Osteocyte (in vitro differentiated cells): Measurements from ENCODE around the gene B4GALT7. TPM values are rescaled to one million over a fixed set of nuclear protein-coding genes. Genes with fewer than 3 reads are reported as not detected.
"Not testable (repeated sequence)": the region's sequence is repeated elsewhere in the genome, so short reads cannot be mapped to it uniquely, and the experiment has no call there.

Experiments used
- DNase-seq: peaks from one replicate; pipeline ENCODE4 v3.0.0; 2021; ENCODE audit warnings: mixed read lengths; ENCODE audit not compliant: unreplicated experiment; ENCODE audit errors: extremely low spot score
- H3K27ac Mint-ChIP-seq: one replicate; pipeline ENCODE4 v1.8.0; 2021; ENCODE audit warnings: mild to moderate bottlenecking, mixed read lengths; ENCODE audit not compliant: unreplicated experiment
- H3K27me3 Mint-ChIP-seq: one replicate; pipeline ENCODE4 v1.8.0; 2021; ENCODE audit warnings: mixed read lengths; ENCODE audit not compliant: unreplicated experiment
- H3K36me3 Mint-ChIP-seq: one replicate; pipeline ENCODE4 v1.8.0; 2021; ENCODE audit warnings: mixed read lengths; ENCODE audit not compliant: unreplicated experiment
- H3K4me1 Mint-ChIP-seq: one replicate; pipeline ENCODE4 v1.8.0; 2021; ENCODE audit warnings: mixed read lengths; ENCODE audit not compliant: unreplicated experiment
- H3K4me3 Mint-ChIP-seq: one replicate; pipeline ENCODE4 v1.8.0; 2021; ENCODE audit warnings: mild to moderate bottlenecking, moderate library complexity, mixed read lengths; ENCODE audit not compliant: unreplicated experiment
- H3K9me3 Mint-ChIP-seq: one replicate; pipeline ENCODE4 v1.8.0; 2021; ENCODE audit warnings: mixed read lengths; ENCODE audit not compliant: unreplicated experiment
- CTCF ChIP-seq: fragments of 200-600 bp; sonication (generic); IDR thresholded peaks from 2 replicates; pipeline ENCODE4 v1.5.0; 2021; ENCODE audit warnings: antibody characterized with exemption, mild to moderate bottlenecking, moderate library complexity
- total RNA-seq: library from RNA; stranded (reverse); gene quantifications from 2 replicates; pipeline ENCODE4 v1.2.1, GENCODE V29; 2021

B4GALT7 gene
- total RNA-seq, 1 donor from 2014 or later, result 36.0 TPM

DNA sequence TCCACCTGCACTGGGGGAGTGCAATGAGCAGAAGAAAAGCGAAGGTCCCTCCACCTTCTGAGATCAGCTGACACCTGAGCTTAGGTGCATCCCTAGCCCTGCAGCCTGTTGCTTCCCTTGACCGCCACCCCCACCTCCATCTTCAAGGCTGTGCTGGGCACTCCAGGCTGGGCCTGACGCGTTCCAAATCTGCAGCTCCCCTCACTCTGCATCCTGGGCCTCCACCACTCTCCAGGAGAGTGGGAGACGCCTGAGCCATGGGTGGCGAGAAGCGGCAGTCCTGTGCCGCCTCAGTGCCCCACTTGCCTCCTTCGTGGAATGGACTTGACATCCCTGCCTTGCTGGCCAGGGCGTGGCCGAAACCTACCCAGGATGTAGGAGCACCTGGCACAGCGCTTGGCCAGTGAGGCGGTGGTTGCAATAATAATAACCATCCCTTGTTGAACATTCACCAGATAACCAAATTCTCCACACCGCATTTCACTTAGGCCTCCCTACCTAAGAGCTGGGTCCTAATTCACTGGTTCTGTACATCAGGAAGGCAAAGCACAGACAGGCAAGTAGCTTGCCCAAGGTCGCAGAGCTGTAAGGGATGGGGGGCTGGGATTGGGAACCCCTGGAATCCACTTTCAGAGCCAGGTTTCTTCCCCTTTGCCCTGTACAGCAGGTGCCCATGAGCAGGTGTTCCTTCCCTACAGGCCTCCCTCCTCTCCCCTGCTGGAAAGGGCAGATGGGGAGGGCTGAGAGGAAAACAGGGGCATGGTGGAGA, 11.7 kb downstream of the B4GALT7 start:
- no peak overlapping the region for H3K27ac Mint-ChIP-seq
- no peaks in the 10 kb centered on the region for H3K9me3 Mint-ChIP-seq
- H3K27me3 Mint-ChIP-seq, result no peaks in the 10 kb centered on the region
- peak; percentile 73 for DNase-seq
- H3K4me3 Mint-ChIP-seq, result no peak overlapping the region
- no peak for TF ChIP-seq CTCF
- peaks cover 13% of the 10 kb centered on the region for H3K36me3 Mint-ChIP-seq
- H3K4me1 Mint-ChIP-seq, result peaks cover 13% of the 10 kb centered on the region

GRCh38 chr5:177612215-177612673, 12.3 kb downstream of the B4GALT7 start:
- TF ChIP-seq CTCF, result no peak
- Mint-ChIP-seq H3K4me1 (peaks cover 8% of the 10 kb centered on the region), H3K36me3 (peaks cover 16% of the 10 kb centered on the region), H3K27me3 (no peaks in the 10 kb centered on the region), H3K27ac (no peak overlapping the region), H3K4me3 (no peak overlapping the region), H3K9me3 (no peaks in the 10 kb centered on the region)
- DNase-seq, result no peak

DNA sequence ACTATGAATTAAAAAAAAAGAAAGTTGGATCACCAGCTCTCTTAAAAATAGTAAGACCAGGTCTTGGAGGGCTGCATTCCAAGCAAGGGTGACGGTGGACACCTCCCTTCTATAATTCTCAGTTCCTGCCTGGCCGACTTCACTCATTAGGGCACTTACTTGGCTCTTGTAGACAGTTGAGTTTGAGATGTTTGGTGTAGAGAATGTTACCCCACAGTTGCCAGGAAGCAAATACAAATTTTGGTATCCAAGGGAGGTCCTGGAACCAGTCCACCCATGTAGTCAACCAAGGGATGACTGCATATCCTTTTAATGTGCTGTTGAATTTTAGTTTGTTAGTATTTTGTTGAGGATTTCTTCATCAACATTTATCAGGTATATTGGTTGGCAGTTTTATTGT, 20.6 kb downstream of the B4GALT7 start:
- no peak for TF ChIP-seq CTCF
- no peak for DNase-seq
- no peak overlapping the region for H3K27ac Mint-ChIP-seq
- H3K4me1 Mint-ChIP-seq, result no peaks in the 10 kb centered on the region
- no peaks in the 10 kb centered on the region for H3K27me3 Mint-ChIP-seq
- peaks cover 69% of the 10 kb centered on the region for H3K36me3 Mint-ChIP-seq
- H3K9me3 Mint-ChIP-seq, result no peaks in the 10 kb centered on the region
- H3K4me3 Mint-ChIP-seq, result no peak overlapping the region

GRCh38 chr5:177624172-177624571, 24.2 kb downstream of the B4GALT7 start:
- H3K36me3 Mint-ChIP-seq, result peaks cover 48% of the 10 kb centered on the region
- not testable (repeated sequence) for H3K4me1 Mint-ChIP-seq, H3K9me3 Mint-ChIP-seq, H3K4me3 Mint-ChIP-seq, H3K27ac Mint-ChIP-seq, H3K27me3 Mint-ChIP-seq
- peak; percentile 59 for DNase-seq

GRCh38 chr5:177630186-177630585, 30.3 kb downstream of the B4GALT7 start:
- not testable (repeated sequence) for H3K4me3 Mint-ChIP-seq, H3K4me1 Mint-ChIP-seq, H3K27me3 Mint-ChIP-seq, H3K27ac Mint-ChIP-seq, DNase-seq, H3K9me3 Mint-ChIP-seq
- peaks cover 14% of the 10 kb centered on the region for H3K36me3 Mint-ChIP-seq

DNA sequence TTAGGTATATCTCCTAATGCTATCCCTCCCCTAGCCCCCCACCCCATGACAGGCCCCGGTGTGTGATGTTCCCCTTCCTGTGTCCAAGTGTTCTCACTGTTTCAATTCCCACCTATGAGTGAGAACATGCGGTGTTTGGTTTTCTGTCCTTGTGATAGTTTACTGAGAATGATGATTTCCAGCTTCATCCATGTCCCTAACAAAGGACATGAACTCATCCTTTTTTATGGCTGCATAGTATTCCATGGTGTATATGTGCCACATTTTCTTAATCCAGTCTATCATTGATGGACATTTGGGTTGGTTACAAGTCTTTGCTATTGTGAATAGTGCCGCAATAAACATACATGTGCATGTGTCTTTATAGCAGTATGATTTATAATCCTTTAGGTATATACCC, 35.0 kb downstream of the B4GALT7 start:
- Mint-ChIP-seq H3K9me3 (peaks cover 13% of the 10 kb centered on the region), H3K36me3 (peaks cover 17% of the 10 kb centered on the region)

GRCh38 chr5:177645462-177645861, 45.5 kb downstream of the B4GALT7 start:
- DNase-seq, H3K4me1 Mint-ChIP-seq, H3K27ac Mint-ChIP-seq, H3K9me3 Mint-ChIP-seq, H3K4me3 Mint-ChIP-seq, H3K27me3 Mint-ChIP-seq: not testable (repeated sequence)
- peaks cover 14% of the 10 kb centered on the region for H3K36me3 Mint-ChIP-seq

More for the DNA sequence above, 35.0 kb downstream of the B4GALT7 start:
- not testable (repeated sequence) for H3K27me3 Mint-ChIP-seq, H3K27ac Mint-ChIP-seq, DNase-seq, H3K4me3 Mint-ChIP-seq, H3K4me1 Mint-ChIP-seq

- not testable (repeated sequence) for H3K36me3 Mint-ChIP-seq, H3K27ac Mint-ChIP-seq, H3K4me1 Mint-ChIP-seq, H3K9me3 Mint-ChIP-seq, DNase-seq, H3K4me3 Mint-ChIP-seq, H3K27me3 Mint-ChIP-seq
Measured at GRCh38 chr5:177651235-177651634, 51.3 kb downstream of the B4GALT7 start.
